ENCODE data around the gene KLHL4.

KLHL4 gene

GRCh38 chrX:87710580-87710979 lies 193.0 kb downstream of the KLHL4 start:
- TF ChIP-seq, protein P1, sequence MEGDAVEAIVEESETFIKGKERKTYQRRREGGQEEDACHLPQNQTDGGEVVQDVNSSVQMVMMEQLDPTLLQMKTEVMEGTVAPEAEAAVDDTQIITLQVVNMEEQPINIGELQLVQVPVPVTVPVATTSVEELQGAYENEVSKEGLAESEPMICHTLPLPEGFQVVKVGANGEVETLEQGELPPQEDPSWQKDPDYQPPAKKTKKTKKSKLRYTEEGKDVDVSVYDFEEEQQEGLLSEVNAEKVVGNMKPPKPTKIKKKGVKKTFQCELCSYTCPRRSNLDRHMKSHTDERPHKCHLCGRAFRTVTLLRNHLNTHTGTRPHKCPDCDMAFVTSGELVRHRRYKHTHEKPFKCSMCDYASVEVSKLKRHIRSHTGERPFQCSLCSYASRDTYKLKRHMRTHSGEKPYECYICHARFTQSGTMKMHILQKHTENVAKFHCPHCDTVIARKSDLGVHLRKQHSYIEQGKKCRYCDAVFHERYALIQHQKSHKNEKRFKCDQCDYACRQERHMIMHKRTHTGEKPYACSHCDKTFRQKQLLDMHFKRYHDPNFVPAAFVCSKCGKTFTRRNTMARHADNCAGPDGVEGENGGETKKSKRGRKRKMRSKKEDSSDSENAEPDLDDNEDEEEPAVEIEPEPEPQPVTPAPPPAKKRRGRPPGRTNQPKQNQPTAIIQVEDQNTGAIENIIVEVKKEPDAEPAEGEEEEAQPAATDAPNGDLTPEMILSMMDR (IDR thresholded peaks at IDR 0.05; ENCODE audit: low read depth, low read length, missing control alignments): no peak
- H3K4me3 ChIP-seq (ENCODE audit: low read depth, low read length): no peak overlapping the region
- in situ Hi-C loops (cut with HindIII; ENCODE audit: low sequenced_read_pairs): no loop called here

More at GRCh38 chrX:87710580-87710979, 193.0 kb downstream of the KLHL4 start:
- no peak for DNase-seq (ENCODE audit: low read depth)

All from astrocyte of the cerebellum (primary cell).